ENCODE measurements around the gene TOP3A.

- TF ChIP-seq CTCF (IDR thresholded peaks at IDR 0.05), result no peak
- no peak for TF ChIP-seq POLR2A (IDR thresholded peaks at IDR 0.05)
Measured at GRCh38 chr17:18263885-18264682, 50.7 kb downstream of the TOP3A start.
